ENCODE data around the gene SLCO4A1.

SLCO4A1 gene

GRCh38 chr20:62715201-62715600 lies 72.9 kb downstream of the SLCO4A1 start:
- no peak overlapping the region for H3K4me3 ChIP-seq (replicated peaks; ENCODE audit: low read depth, low read length)
- no peak for DNase-seq (ENCODE audit: extremely low read depth, low read depth)
- TF ChIP-seq CTCF (IDR thresholded peaks at IDR 0.05; ENCODE audit: low read depth, low read length, missing control alignments), result no peak

GRCh38 chr20:62716198-62716940 lies 74.1 kb downstream of the SLCO4A1 start:
- no peak for TF ChIP-seq CTCF (IDR thresholded peaks at IDR 0.05; ENCODE audit: low read depth, low read length, missing control alignments)
- no peak for DNase-seq (ENCODE audit: extremely low read depth, low read depth)
- H3K4me3 ChIP-seq (replicated peaks; ENCODE audit: low read depth, low read length), result no peak overlapping the region

GRCh38 chr20:62716941-62717310 lies 74.6 kb downstream of the SLCO4A1 start:
- TF ChIP-seq CTCF (IDR thresholded peaks at IDR 0.05; ENCODE audit: low read depth, low read length, missing control alignments), result no peak
- no peak overlapping the region for H3K4me3 ChIP-seq (replicated peaks; ENCODE audit: low read depth, low read length)
- no peak for DNase-seq (ENCODE audit: extremely low read depth, low read depth)

- no peak overlapping the region for H3K4me3 ChIP-seq (replicated peaks; ENCODE audit: low read depth, low read length)
- TF ChIP-seq CTCF (IDR thresholded peaks at IDR 0.05; ENCODE audit: low read depth, low read length, missing control alignments), result no peak
- DNase-seq (ENCODE audit: extremely low read depth, low read depth), result no peak
Measured at GRCh38 chr20:62717933-62718332, 75.6 kb downstream of the SLCO4A1 start.

GRCh38 chr20:62718546-62718945 lies 76.2 kb downstream of the SLCO4A1 start:
- no peak overlapping the region for H3K4me3 ChIP-seq (replicated peaks; ENCODE audit: low read depth, low read length)
- no peak for TF ChIP-seq CTCF (IDR thresholded peaks at IDR 0.05; ENCODE audit: low read depth, low read length, missing control alignments)
- no peak for DNase-seq (ENCODE audit: extremely low read depth, low read depth)

GRCh38 chr20:62719250-62719935 lies 77.1 kb downstream of the SLCO4A1 start:
- DNase-seq (ENCODE audit: extremely low read depth, low read depth), result no peak
- no peak overlapping the region for H3K4me3 ChIP-seq (replicated peaks; ENCODE audit: low read depth, low read length)
- no peak for TF ChIP-seq CTCF (IDR thresholded peaks at IDR 0.05; ENCODE audit: low read depth, low read length, missing control alignments)

Data from HFF-Myc (cell line).